HepG2 (cell line): ENCODE data around the gene HHATL. TPM values are rescaled to one million over a fixed set of nuclear protein-coding genes. Genes with fewer than 3 reads are reported as not detected.

ENCODE experiments used
- ATAC-seq: fragments of 200-7000 bp; cut with Tn5 transposase; 3 replicates; pipeline ENCODE4 v1.9.1; 2020; ENCODE audit warnings: mild to moderate bottlenecking, moderate library complexity
- BruUV-seq: library from RNA; stranded (reverse); fragments of 400-500 nt; replicated peaks from 2 replicates; lab custom pipeline; 2021; lab: Mats Ljungman, UMichigan
- CTCF ChIA-PET: fragments of 300-600 bp; formaldehyde crosslinking; extraction: SDS; loops from one replicate; lab custom pipeline; 2021; ENCODE audit warnings: low total read pairs, inconsistent platforms, low intra/inter-chr PET ratio; lab: Yijun Ruan, JAX
- POLR2A ChIA-PET: fragments of 350-600 bp; sonication (Branson Sonifier 250); formaldehyde crosslinking; loops from one replicate; lab custom pipeline; 2020; ENCODE audit warnings: antibody characterized with exemption, inconsistent platforms; lab: Yijun Ruan, JAX
- DNase-seq: peaks from one replicate; pipeline ENCODE4 v3.0.0-alpha.2; 2015; ENCODE audit warnings: low spot score
- FAIRE-seq: peaks from 3 replicates; lab custom pipeline; 2011; peaks lifted over from hg19 to GRCh38; lab: Jason Lieb, UNC
- H2AFZ ChIP-seq: one replicate; pipeline ENCODE4 v1.6.1; 2011; ENCODE audit warnings: low read length, inconsistent platforms
- H3K27ac ChIP-seq: fragments of 300-600 bp; 3 replicates; pipeline ENCODE4 v1.8.0; 2011; ENCODE audit warnings: mixed run types, mild to moderate bottlenecking, mixed read lengths, low read length, inconsistent platforms; ENCODE audit not compliant: insufficient read depth; ENCODE audit errors: extremely low read length
- H3K27me3 ChIP-seq, 2 experiments: fragments of 200-600 bp in 1 of 2; 2 replicates in 1 of 2; 3 replicates in 1 of 2; pipeline versions ENCODE4 v1.6.0 to v1.8.0; 2011; ENCODE audit warnings: low read length in 2 of 2, mild to moderate bottlenecking in 2 of 2, moderate library complexity in 2 of 2, inconsistent platforms in 1 of 2; ENCODE audit not compliant: insufficient read depth in 2 of 2, control insufficient read depth in 1 of 2
- H3K36me3 ChIP-seq, 2 experiments: fragments of 200-600 bp in 1 of 2; replicated peaks in 1 of 2; 2 replicates in 1 of 2; 3 replicates in 1 of 2; pipeline versions ENCODE4 v1.5.1 to v1.8.0; 2011; ENCODE audit warnings: low read length in 2 of 2, inconsistent platforms in 1 of 2; ENCODE audit not compliant: insufficient read depth in 2 of 2, control insufficient read depth in 1 of 2
- H3K4me1 ChIP-seq: 2 replicates; pipeline ENCODE4 v1.5.1; 2012; ENCODE audit warnings: low read length, inconsistent platforms; ENCODE audit not compliant: insufficient read depth
- H3K4me2 ChIP-seq: 2 replicates; pipeline ENCODE4 v1.6.0; 2011; ENCODE audit warnings: low read depth, low read length, inconsistent platforms
- H3K4me3 ChIP-seq, 3 experiments: fragments of 200-600 bp in 1 of 3; sonication (generic), shearing (Covaris generic) in 1 of 3; replicated peaks in 1 of 3; 2 replicates each; pipeline ENCODE4 v1.5.1; 2011 to 2016; ENCODE audit warnings: low read length in 3 of 3, inconsistent platforms in 2 of 3, low read depth in 2 of 3, mild to moderate bottlenecking in 2 of 3, control low read depth in 1 of 3, mixed read lengths in 1 of 3; ENCODE audit not compliant: insufficient read depth in 1 of 3
- H3K79me2 ChIP-seq: one replicate; pipeline ENCODE4 v1.6.1; 2011; ENCODE audit warnings: low read length, inconsistent platforms; ENCODE audit not compliant: insufficient read depth
- H3K9ac ChIP-seq: 2 replicates; pipeline ENCODE4 v1.6.0; 2011; ENCODE audit warnings: mild to moderate bottlenecking, low read depth, low read length, inconsistent platforms; ENCODE audit not compliant: insufficient read depth
- H3K9me3 ChIP-seq: 2 replicates; pipeline ENCODE4 v1.5.1; 2012; ENCODE audit warnings: mild to moderate bottlenecking, low read length
- H4K20me1 ChIP-seq: 2 replicates; pipeline ENCODE4 v1.6.0; 2011; ENCODE audit warnings: inconsistent platforms, mild to moderate bottlenecking, low read length, moderate library complexity; ENCODE audit not compliant: insufficient read depth
- HHEX ChIP-seq: IDR thresholded peaks from 2 replicates; pipeline ENCODE4 v1.6.1; 2016; ENCODE audit warnings: control low read depth
- NR2F6 ChIP-seq, 2 experiments: IDR thresholded peaks; 2 replicates each; pipeline ENCODE4 v1.6.1; 2016; ENCODE audit warnings: antibody characterized with exemption in 1 of 2, mild to moderate bottlenecking in 1 of 2
- PHF5A ChIP-seq: IDR thresholded peaks from one replicate; pipeline ENCODE4 v1.6.1; 2018; ENCODE audit warnings: low read depth, missing genetic modification reagents; ENCODE audit not compliant: unreplicated experiment
- POLR2A ChIP-seq, 2 experiments: IDR thresholded peaks; 2 replicates each; pipeline ENCODE4 v1.6.1; 2011; ENCODE audit warnings: low read depth in 2 of 2, low read length in 2 of 2, mild to moderate bottlenecking in 1 of 2, moderate library complexity in 1 of 2; ENCODE audit not compliant: insufficient read depth in 1 of 2
- RAD51 ChIP-seq: fragments of 450-650 bp; IDR thresholded peaks from 2 replicates; pipeline ENCODE4 v1.6.1; 2016; ENCODE audit warnings: borderline replicate concordance
- RELA ChIP-seq: sonication (generic); formaldehyde crosslinking; IDR thresholded peaks from 2 replicates; pipeline ENCODE4 v1.4.0; 2020; ENCODE audit warnings: missing genetic modification reagents
- SKI ChIP-seq: fragments of 450-650 bp; IDR thresholded peaks from one replicate; pipeline ENCODE4 v1.6.1; 2018; ENCODE audit warnings: mild to moderate bottlenecking; ENCODE audit not compliant: partially characterized antibody
- ZBTB25 ChIP-seq: IDR thresholded peaks from 2 replicates; pipeline ENCODE4 v1.6.1; 2018; ENCODE audit warnings: missing genetic modification reagents
- ZBTB26 ChIP-seq: IDR thresholded peaks from 2 replicates; pipeline ENCODE4 v1.6.1; 2016; ENCODE audit warnings: missing compliant biosample characterization, missing genetic modification reagents, borderline replicate concordance
- ZNF263 ChIP-seq: sonication (generic); formaldehyde crosslinking; IDR thresholded peaks from 2 replicates; pipeline ENCODE4 v1.4.0; 2020; ENCODE audit warnings: missing genetic modification reagents
- ZNF281 ChIP-seq: sonication (generic); formaldehyde crosslinking; IDR thresholded peaks from 2 replicates; pipeline ENCODE4 v1.4.0; 2020; ENCODE audit warnings: missing genetic modification reagents, borderline replicate concordance
- ZNF354B ChIP-seq: sonication (generic); formaldehyde crosslinking; IDR thresholded peaks from 2 replicates; pipeline ENCODE4 v1.8.0; 2022; ENCODE audit warnings: mild to moderate bottlenecking, missing genetic modification reagents
- WGBS: methylation state at CpG from one replicate; pipeline ENCODE4 v1.1.6; 2017; ENCODE audit warnings: low lambda C conversion rate; 5-methylcytosine and 5-hydroxymethylcytosine counted together
- in situ Hi-C: cut with HindIII; loops from 2 replicates; pipeline ENCODE4 v1.10.0; 2017; ENCODE audit warnings: low pct_unique_long_range_greater_than_20kb; ENCODE audit not compliant: extremely low pct_ligation_motif_present
- intact Hi-C: fragments of 100-400 bp; cut with micrococcal nuclease; formaldehyde crosslinking; loops from one replicate; pipeline ENCODE4 v1.10.0; 2022; ENCODE audit not compliant: unreplicated experiment
- polyA plus RNA-seq, 8 experiments: library from polyadenylated mRNA; depleted of rRNA in 3 of 8; stranded (reverse) in 7 of 8; unstranded in 1 of 8; fragments of >200 nt; fragmentation: Illumina TruSeq in 4 of 8; extraction: Trizol in 4 of 8; gene quantifications; 2 replicates each; pipeline versions ENCODE4 v1.2.1 to v1.2.3, GENCODE V29; 2011 to 2016; ENCODE audit warnings: low read depth in 4 of 8, missing spikeins in 1 of 8, mixed read lengths in 1 of 8; ENCODE audit not compliant: insufficient read depth in 1 of 8
- total RNA-seq, 5 experiments: library from RNA; depleted of rRNA; stranded (reverse); fragments of >200 nt; fragmentation: Illumina TruSeq; extraction: Trizol; gene quantifications; 2 replicates each; pipeline ENCODE4 v1.2.3, GENCODE V29; 2016; ENCODE audit warnings: low read depth in 1 of 5

The HHATL gene
- total and polyA plus RNA-seq, 2 of the 13 experiments (the other 11 are each of a cell fraction or from before 2014, with no cell fraction given), result 0.26 TPM; not detected in 1

- POLR2A ChIA-PET, result interaction anchor here (1.1 to 2.7 kb wide), 7 partner anchors 9 to 151 kb away, joined by 5 to 18 read pairs (median 6); partner anchors contain the start of genes HIGD1A and NKTR
- H3K4me1 ChIP-seq, result peaks cover 64% of the 10 kb centered on the region
- peak overlapping the region; percentile 68 for H3K4me2 ChIP-seq
- in situ Hi-C loops (no loop called here), intact Hi-C loops (loop anchor here (5.0 kb wide), 2 partner anchors 81 to 131 kb away; partner anchors contain the start of genes NKTR and ZBTB47)
- ATAC-seq, result no peak
- no peak overlapping the region for H2AFZ ChIP-seq
- H4K20me1 ChIP-seq, result no peaks in the 10 kb centered on the region
- H3K27ac ChIP-seq, result peak overlapping the region; percentile 97
- CTCF ChIA-PET, result interaction anchor here (1.5 kb wide), 1 partner anchor 97 kb away, joined by 5 read pairs; no protein-coding TSS in a partner anchor
- no peak for FAIRE-seq
- DNase-seq, result no peak
- no peaks in the 10 kb centered on the region for H3K9me3 ChIP-seq
- peak overlapping the region; percentile 78 for H3K9ac ChIP-seq
- 98% methylated on average over 10 of the region's 13 CpGs for WGBS
- no peak for TF ChIP-seq RAD51
- TF ChIP-seq SKI, result no peak
- TF ChIP-seq ZNF263, result no peak
- TF ChIP-seq NR2F6 (IDR thresholded peaks at IDR 0.05), result no peak
- TF ChIP-seq NR2F6 (CRISPR knock-in tag; IDR thresholded peaks at IDR 0.05), result no peak
- TF ChIP-seq ZNF281, result no peak
- TF ChIP-seq POLR2A (IDR thresholded peaks at IDR 0.05; ENCODE audit: insufficient read depth in 1 of 2, low read depth in 2 of 2, low read length in 2 of 2), result no peak
- TF ChIP-seq PHF5A (CRISPR knock-in tag), result no peak
- no peak for TF ChIP-seq ZNF354B
- TF ChIP-seq HHEX (CRISPR knock-in tag), result no peak
- TF ChIP-seq ZBTB25 (CRISPR knock-in tag), result no peak
- TF ChIP-seq RELA (CRISPR knock-in tag), result no peak
- TF ChIP-seq ZBTB26 (CRISPR knock-in tag), result no peak
- H3K4me3 ChIP-seq, result no peak overlapping the region
- H3K36me3 ChIP-seq, result no peaks in the 10 kb centered on the region
- H3K79me2 ChIP-seq, result no peaks in the 10 kb centered on the region
- no peaks in the 10 kb centered on the region for H3K27me3 ChIP-seq
- no TSS peak for BruUV-seq
These were observed 31.1 kb upstream of the HHATL start for GRCh38 chr3:42733501-42734262.
